Astrocyte (in vitro differentiated cells and primary cell): ENCODE results near the gene ABHD10. TPM values are rescaled to one million over a fixed set of nuclear protein-coding genes. Genes with fewer than 3 reads are reported as not detected.

ENCODE experiments used
- DNase-seq: peaks from one replicate; pipeline ENCODE4 v3.0.0-alpha.2; 2010; ENCODE audit warnings: low read depth
- FAIRE-seq: peaks from 2 replicates; lab custom pipeline; 2011; peaks lifted over from hg19 to GRCh38; lab: Jason Lieb, UNC
- H2AFZ ChIP-seq: 2 replicates; pipeline ENCODE4 v1.6.0; 2012; ENCODE audit warnings: low read depth, low read length, inconsistent platforms
- H3K27ac ChIP-seq: 2 replicates; pipeline ENCODE4 v1.5.1; 2011; ENCODE audit warnings: low read depth, low read length, inconsistent platforms
- H3K27me3 ChIP-seq: 2 replicates; pipeline ENCODE4 v1.6.0; 2011; ENCODE audit warnings: low read length, inconsistent platforms; ENCODE audit not compliant: insufficient read depth
- H3K36me3 ChIP-seq: 2 replicates; pipeline ENCODE4 v1.5.1; 2011; ENCODE audit warnings: low read length, inconsistent platforms; ENCODE audit not compliant: insufficient read depth
- H3K4me1 ChIP-seq: 2 replicates; pipeline ENCODE4 v1.5.1; 2011; ENCODE audit warnings: low read length, inconsistent platforms; ENCODE audit not compliant: insufficient read depth
- H3K4me2 ChIP-seq: 2 replicates; pipeline ENCODE4 v1.6.0; 2012; ENCODE audit warnings: low read length, inconsistent platforms
- H3K4me3 ChIP-seq: 2 replicates; pipeline ENCODE4 v1.5.1; 2011; ENCODE audit warnings: low read depth, mild to moderate bottlenecking, low read length, inconsistent platforms; ENCODE audit not compliant: insufficient read depth
- H3K79me2 ChIP-seq: 2 replicates; pipeline ENCODE4 v1.6.0; 2012; ENCODE audit warnings: mild to moderate bottlenecking, low read length, inconsistent platforms; ENCODE audit not compliant: insufficient read depth
- H3K9ac ChIP-seq: 2 replicates; pipeline ENCODE4 v1.6.0; 2012; ENCODE audit warnings: mild to moderate bottlenecking, low read length, inconsistent platforms
- H3K9me3 ChIP-seq: 2 replicates; pipeline ENCODE4 v1.5.1; 2012; ENCODE audit warnings: low read depth, mild to moderate bottlenecking, low read length, inconsistent platforms; ENCODE audit not compliant: insufficient read depth
- H4K20me1 ChIP-seq: 2 replicates; pipeline ENCODE4 v1.6.0; 2012; ENCODE audit warnings: low read length, inconsistent platforms; ENCODE audit not compliant: insufficient read depth
- H3K27ac Mint-ChIP-seq: one replicate; pipeline ENCODE4 v1.8.0; 2021; ENCODE audit warnings: mild to moderate bottlenecking, mixed read lengths; ENCODE audit not compliant: unreplicated experiment
- H3K27me3 Mint-ChIP-seq: one replicate; pipeline ENCODE4 v1.8.0; 2021; ENCODE audit warnings: low read depth, mixed read lengths; ENCODE audit not compliant: unreplicated experiment
- H3K36me3 Mint-ChIP-seq: one replicate; pipeline ENCODE4 v1.8.0; 2021; ENCODE audit warnings: low read depth, mixed read lengths; ENCODE audit not compliant: unreplicated experiment
- H3K4me1 Mint-ChIP-seq: one replicate; pipeline ENCODE4 v1.8.0; 2021; ENCODE audit warnings: low read depth, mixed read lengths; ENCODE audit not compliant: unreplicated experiment
- H3K4me3 Mint-ChIP-seq: one replicate; pipeline ENCODE4 v1.8.0; 2021; ENCODE audit warnings: mild to moderate bottlenecking, moderate library complexity, mixed read lengths; ENCODE audit not compliant: unreplicated experiment
- H3K9me3 Mint-ChIP-seq: one replicate; pipeline ENCODE4 v1.8.0; 2021; ENCODE audit warnings: mild to moderate bottlenecking, mixed read lengths; ENCODE audit not compliant: unreplicated experiment
- CTCF ChIP-seq: IDR thresholded peaks from 2 replicates; pipeline ENCODE4 v1.5.1; 2011; ENCODE audit warnings: low read depth, mild to moderate bottlenecking, inconsistent platforms, low read length, moderate library complexity; ENCODE audit not compliant: insufficient read depth
- EZH2 ChIP-seq: IDR thresholded peaks from 2 replicates; pipeline ENCODE4 v1.6.1; 2012; ENCODE audit warnings: mild to moderate bottlenecking, low read length, inconsistent platforms; ENCODE audit not compliant: insufficient read depth
- total RNA-seq: library from RNA; stranded (reverse); gene quantifications from 2 replicates; pipeline ENCODE4 v1.2.1, GENCODE V29; 2021

The ABHD10 gene
- total RNA-seq, 1 donor from 2014 or later = 26.6 TPM

GRCh38 chr3:111932946-111933345 lies 45.9 kb upstream of the ABHD10 start:
- H3K36me3 ChIP-seq = peaks cover 29% of the 10 kb centered on the region
- H3K9ac ChIP-seq = no peak overlapping the region
- Mint-ChIP-seq H3K4me1 (peaks cover 38% of the 10 kb centered on the region), H3K9me3 (no peaks in the 10 kb centered on the region), H3K27me3 (no peaks in the 10 kb centered on the region), H3K27ac (no peak overlapping the region), H3K36me3 (peaks cover 32% of the 10 kb centered on the region), H3K4me3 (no peak overlapping the region)
- no peak for DNase-seq
- no peak overlapping the region for H3K27ac ChIP-seq
- peaks cover 28% of the 10 kb centered on the region for H3K4me1 ChIP-seq
- H4K20me1 ChIP-seq = no peaks in the 10 kb centered on the region
- H3K27me3 ChIP-seq = no peaks in the 10 kb centered on the region
- peaks cover 32% of the 10 kb centered on the region for H3K79me2 ChIP-seq
- no peak overlapping the region for H2AFZ ChIP-seq
- H3K4me2 ChIP-seq = no peak overlapping the region
- TF ChIP-seq EZH2 = no peak
- TF ChIP-seq CTCF = no peak
- no peaks in the 10 kb centered on the region for H3K9me3 ChIP-seq
- peak; percentile 64 for FAIRE-seq
- H3K4me3 ChIP-seq = no peak overlapping the region

- Histone ChIP-seq H3K4me2 (peak overlapping the region; percentile 72), H3K36me3 (peaks cover 46% of the 10 kb centered on the region)
- FAIRE-seq = peak; percentile 88
Measured at GRCh38 chr3:111936191-111936841, 42.5 kb upstream of the ABHD10 start.

More at GRCh38 chr3:111936191-111936841, 42.5 kb upstream of the ABHD10 start:
- Mint-ChIP-seq H3K27ac (peak overlapping the region; percentile 97), H3K4me3 (peak overlapping the region; percentile 64), H3K9me3 (no peaks in the 10 kb centered on the region), H3K36me3 (peaks cover 41% of the 10 kb centered on the region), H3K4me1 (peaks cover 39% of the 10 kb centered on the region), H3K27me3 (no peaks in the 10 kb centered on the region)
- H4K20me1 ChIP-seq = no peaks in the 10 kb centered on the region
- TF ChIP-seq CTCF (no peak), EZH2 (no peak)
- DNase-seq = peak; percentile 83
- H3K79me2 ChIP-seq = peaks cover 17% of the 10 kb centered on the region
- H3K9ac ChIP-seq = peak overlapping the region; percentile 62
- no peaks in the 10 kb centered on the region for H3K9me3 ChIP-seq
- no peaks in the 10 kb centered on the region for H3K27me3 ChIP-seq
- no peak overlapping the region for H2AFZ ChIP-seq
- H3K4me3 ChIP-seq = no peak overlapping the region
- H3K4me1 ChIP-seq = peaks cover 28% of the 10 kb centered on the region
- H3K27ac ChIP-seq = peak overlapping the region; percentile 87
